ENCODE results near the gene ACBD3. TPM values are rescaled to one million over a fixed set of nuclear protein-coding genes. Genes with fewer than 3 reads are reported as not detected.
A peak's percentile ranks its signal among the peaks of the same experiment; 100 is the strongest.

ACBD3 gene
- total RNA-seq, 4 donors from 2014 or later = 28.1 to 53.6 (median 32.6) TPM

- H3K27me3 ChIP-seq = no peaks in the 10 kb centered on the region
- H3K36me3 ChIP-seq = no peaks in the 10 kb centered on the region
- TF ChIP-seq EP300 (IDR thresholded peaks at IDR 0.05) (no peak), POLR2AphosphoS5 (IDR thresholded peaks at IDR 0.05) (peak; percentile 21 to 37), CTCF (IDR thresholded peaks at IDR 0.05) (peak; percentile 87 to 98 (median 93))
- peak overlapping the region; percentile 68 to 82 (median 74) for H3K4me3 ChIP-seq
- intact Hi-C loops (cut with DNase I) = loop anchor here (1.0 to 5.0 kb wide), 3 partner anchors 39 to 124 kb away; partner anchors contain the start of gene SDE2
- WGBS = 2% methylated on average over 13 of the region's 104 CpGs
- DNase-seq (ENCODE audit: extremely low spot score) = no peak
- peaks cover 0 to 31% (median 20%) of the 10 kb centered on the region in 4 donors for H3K4me1 ChIP-seq
- no peaks in the 10 kb centered on the region for H3K9me3 ChIP-seq
- peak overlapping the region; percentile 60 to 82 (median 76) for H3K27ac ChIP-seq (replicated peaks in 1 of 4)
Observed at GRCh38 chr1:226121587-226122400, 64.7 kb downstream of the ACBD3 start.

DNA sequence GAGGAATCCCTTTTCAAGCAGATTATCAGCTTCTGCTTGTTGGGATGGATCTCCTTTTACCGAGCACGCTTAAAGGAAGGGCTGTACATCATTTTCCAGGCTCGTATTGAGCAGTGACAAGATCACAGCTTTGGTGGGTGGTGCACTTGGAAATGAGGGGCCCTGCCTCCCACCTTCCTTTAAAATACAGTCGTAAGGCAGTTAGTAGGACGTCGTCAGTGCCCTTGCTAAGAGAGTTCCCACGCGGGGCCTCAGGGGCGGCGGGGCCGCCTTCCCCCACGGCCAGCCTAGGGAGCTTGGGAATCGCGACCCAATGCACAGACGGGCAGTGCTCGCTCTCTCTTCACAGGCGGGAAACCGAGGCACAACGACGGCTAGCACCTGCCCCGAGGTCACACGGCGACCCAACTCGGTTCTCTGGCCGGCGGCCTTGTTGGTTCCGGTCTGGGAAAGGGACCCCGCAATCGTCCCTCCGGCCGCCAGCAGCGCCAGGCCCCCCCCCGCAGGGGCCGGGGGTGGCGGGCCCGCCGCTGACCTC lies 65.4 kb downstream of the ACBD3 start:
- no peak for DNase-seq (ENCODE audit: extremely low spot score)
- peak overlapping the region; percentile 13 to 82 (median 64) for H3K27ac ChIP-seq (replicated peaks in 1 of 4)
- no peaks in the 10 kb centered on the region for H3K27me3 ChIP-seq
- no peaks in the 10 kb centered on the region for H3K9me3 ChIP-seq
- intact Hi-C loops (cut with DNase I) = loop anchor here (1.0 to 5.0 kb wide), 3 partner anchors 39 to 124 kb away; partner anchors contain the start of gene SDE2
- TF ChIP-seq POLR2AphosphoS5 (IDR thresholded peaks at IDR 0.05) (no peak), CTCF (IDR thresholded peaks at IDR 0.05) (no peak), POLR2A (IDR thresholded peaks at IDR 0.05; ENCODE audit: low read depth) (no peak), EP300 (IDR thresholded peaks at IDR 0.05) (no peak)
- H3K4me1 ChIP-seq = peaks cover 0 to 31% (median 20%) of the 10 kb centered on the region in 4 donors
- 26% methylated on average over 32 of the region's 37 CpGs for WGBS
- H3K36me3 ChIP-seq = no peaks in the 10 kb centered on the region
- peak overlapping the region; percentile 68 to 82 (median 74) for H3K4me3 ChIP-seq

DNA sequence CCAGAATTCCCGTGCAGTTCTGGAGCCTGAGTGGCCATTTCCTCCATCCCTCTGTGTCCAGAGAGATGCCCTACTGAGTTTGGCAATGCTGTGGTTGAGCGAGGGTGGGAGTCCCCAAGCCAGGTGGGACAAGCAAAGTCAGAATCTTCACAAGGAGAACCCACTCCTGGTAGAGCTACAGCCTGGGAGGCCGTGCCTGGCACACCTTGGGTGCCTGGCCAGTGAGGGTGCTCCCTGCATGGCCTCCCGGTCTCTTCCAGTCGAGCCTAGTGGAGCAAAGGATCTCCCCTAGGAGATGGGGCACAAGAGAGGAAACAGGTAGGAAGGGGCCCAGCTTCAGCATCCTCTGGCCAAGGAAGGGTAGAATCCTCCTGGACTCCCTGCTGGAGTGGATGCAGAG lies 66.1 kb downstream of the ACBD3 start:
- TF ChIP-seq POLR2A (IDR thresholded peaks at IDR 0.05; ENCODE audit: low read depth) (no peak), CTCF (IDR thresholded peaks at IDR 0.05) (no peak), EP300 (IDR thresholded peaks at IDR 0.05) (no peak), POLR2AphosphoS5 (IDR thresholded peaks at IDR 0.05) (no peak)
- H3K27me3 ChIP-seq = no peaks in the 10 kb centered on the region
- DNase-seq (ENCODE audit: extremely low spot score) = no peak
- no peaks in the 10 kb centered on the region for H3K9me3 ChIP-seq
- 90% methylated on average over 3 of the region's 5 CpGs for WGBS
- H3K36me3 ChIP-seq = no peaks in the 10 kb centered on the region
- H3K4me1 ChIP-seq = peaks cover 0 to 31% (median 20%) of the 10 kb centered on the region in 4 donors
- H3K4me3 ChIP-seq = no peak overlapping the region
- intact Hi-C loops (cut with DNase I) = loop anchor here (5.0 kb wide), 2 partner anchors 38 to 123 kb away; partner anchors contain the start of gene SDE2
- H3K27ac ChIP-seq (replicated peaks in 1 of 4) = no peak overlapping the region

- DNase-seq (ENCODE audit: extremely low spot score) = no peak
Observed at GRCh38 chr1:226119169-226119568, 67.4 kb downstream of the ACBD3 start.

More at GRCh38 chr1:226119169-226119568, 67.4 kb downstream of the ACBD3 start:
- TF ChIP-seq POLR2AphosphoS5 (IDR thresholded peaks at IDR 0.05) (no peak), CTCF (IDR thresholded peaks at IDR 0.05) (no peak), POLR2A (IDR thresholded peaks at IDR 0.05; ENCODE audit: low read depth) (no peak), EP300 (IDR thresholded peaks at IDR 0.05) (no peak)
- Histone ChIP-seq H3K27ac (replicated peaks in 1 of 4) (no peak overlapping the region), H3K36me3 (no peaks in the 10 kb centered on the region), H3K4me3 (no peak overlapping the region), H3K27me3 (no peaks in the 10 kb centered on the region), H3K4me1 (peaks cover 0 to 24% (median 18%) of the 10 kb centered on the region in 4 donors), H3K9me3 (no peaks in the 10 kb centered on the region)
- intact Hi-C loops (cut with DNase I) = no loop called here
- 89% methylated on average over 6 of the region's 6 CpGs for WGBS
